CD4-positive, alpha-beta T cell treated with Interleukin-10 for 1 hour (primary cell): ENCODE measurements around the gene ST7.
A peak's percentile ranks its signal among the peaks of the same experiment; 100 is the strongest.

Source experiments
- DNase-seq: peaks from one replicate; pipeline ENCODE4 v3.0.0-alpha.2; 2020

The ST7 gene

DNA sequence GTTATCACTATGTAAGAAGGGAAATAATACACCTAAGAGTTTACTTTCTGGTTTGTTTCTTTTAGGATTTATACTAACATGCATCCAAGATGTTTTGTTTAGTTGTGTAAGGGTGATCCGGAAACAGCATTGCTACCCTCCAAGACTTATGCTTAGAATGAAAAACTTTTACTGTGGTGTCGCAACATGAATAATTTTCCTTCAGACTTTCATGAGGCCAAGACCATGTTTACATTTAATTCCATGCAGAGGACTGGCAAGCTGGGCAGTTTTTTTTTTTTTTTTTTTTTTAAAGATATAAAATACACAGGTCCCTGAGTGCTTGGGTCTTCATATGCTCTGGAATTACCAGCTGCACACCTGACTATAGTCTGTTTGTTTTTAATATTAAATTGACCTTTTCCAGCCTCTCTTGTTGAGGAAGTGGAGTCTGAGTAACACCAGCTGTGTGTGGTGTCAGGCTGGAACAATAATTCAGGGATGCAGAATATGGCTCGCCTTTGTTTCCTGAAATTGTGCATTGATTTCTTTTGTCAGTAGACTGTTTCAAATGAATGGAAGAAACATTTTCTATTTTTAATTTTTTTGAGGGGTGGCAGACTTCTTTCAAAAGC lies 81.7 kb downstream of the ST7 start:
- no peak for DNase-seq

DNA sequence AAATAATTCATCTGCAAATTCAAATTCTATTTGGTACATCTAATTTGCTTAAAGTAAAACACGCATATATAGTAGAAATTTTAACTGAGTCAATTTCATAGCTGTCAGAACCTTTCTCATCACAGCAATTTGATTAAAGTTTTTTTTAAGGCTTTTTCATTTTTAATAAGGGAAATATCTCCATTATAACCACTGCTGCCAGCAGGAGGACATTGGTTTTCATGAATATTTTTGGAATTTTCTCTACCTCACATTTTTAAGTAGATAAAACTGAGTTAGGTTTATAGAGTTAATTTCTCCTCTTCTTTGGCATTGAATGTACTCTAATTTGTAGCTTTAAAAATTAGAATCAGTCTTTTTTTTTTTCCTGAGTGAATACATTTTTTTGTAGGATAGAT lies 82.2 kb downstream of the ST7 start:
- no peak for DNase-seq

DNA sequence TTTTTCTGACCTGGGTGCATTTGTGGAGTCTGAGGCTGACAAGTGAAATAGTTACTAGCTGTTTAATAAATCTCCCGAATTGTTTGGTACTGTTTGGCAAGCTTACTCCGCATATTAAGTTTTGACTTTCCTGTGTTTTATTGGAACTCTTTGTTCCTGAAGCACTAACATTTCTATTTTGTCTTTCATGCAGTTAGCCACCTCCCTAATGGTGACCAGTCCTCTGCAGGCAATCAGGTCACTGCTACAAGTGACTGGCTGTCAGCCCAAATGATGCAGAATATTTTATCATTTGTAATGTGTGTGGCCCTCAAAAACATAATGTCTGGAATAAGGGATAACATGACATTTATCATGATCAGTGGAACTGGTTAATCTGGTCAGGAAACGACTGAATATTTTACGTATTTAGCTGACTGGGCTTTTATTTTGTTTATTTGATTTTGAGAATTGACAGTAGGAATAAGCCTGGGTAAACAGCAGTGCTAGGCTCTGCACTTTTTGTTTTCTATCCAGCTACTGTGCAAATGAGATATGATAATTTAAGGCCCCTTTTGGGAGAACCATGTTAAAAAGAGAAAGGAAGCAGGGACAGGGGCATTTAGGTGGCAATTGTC lies 82.9 kb downstream of the ST7 start:
- no peak for DNase-seq

DNA sequence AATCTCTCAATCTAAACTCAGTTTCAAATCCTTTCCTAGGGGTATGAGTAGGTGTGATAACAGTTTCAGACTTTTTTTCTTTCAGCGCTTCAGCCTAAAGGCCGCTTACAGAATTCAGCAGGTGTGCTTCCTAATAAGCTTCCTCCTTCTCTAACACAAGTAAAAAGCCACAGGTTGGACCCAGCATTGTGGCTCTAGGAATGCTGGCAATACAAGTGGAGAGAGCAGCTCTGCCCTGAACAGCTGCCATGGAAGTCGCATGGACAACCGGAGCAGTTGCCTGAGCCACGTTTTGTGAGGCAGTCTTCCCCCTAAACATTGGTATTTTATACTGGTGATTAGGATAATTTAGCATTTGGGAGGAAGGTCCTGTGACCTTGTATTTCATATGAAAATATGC lies 83.5 kb downstream of the ST7 start:
- DNase-seq = no peak

DNA sequence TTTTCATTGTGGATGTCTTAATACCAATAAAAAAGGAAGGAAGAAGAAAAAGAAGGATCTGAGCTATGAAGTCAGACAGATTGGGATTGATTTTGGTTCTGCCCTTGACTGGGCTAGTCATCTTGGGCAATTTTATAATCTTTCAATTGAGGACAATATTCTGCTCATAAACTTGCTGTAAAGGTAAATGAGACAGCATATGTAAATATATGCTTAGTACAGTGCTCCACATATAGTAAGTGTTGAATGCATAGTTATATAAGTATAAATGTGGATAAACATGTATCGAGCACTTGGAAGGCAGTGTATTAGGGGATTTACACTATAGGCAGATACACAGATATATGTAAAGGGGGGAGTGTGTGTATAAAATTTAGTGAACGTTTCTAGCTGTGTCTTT lies 85.1 kb downstream of the ST7 start:
- DNase-seq = no peak

DNA sequence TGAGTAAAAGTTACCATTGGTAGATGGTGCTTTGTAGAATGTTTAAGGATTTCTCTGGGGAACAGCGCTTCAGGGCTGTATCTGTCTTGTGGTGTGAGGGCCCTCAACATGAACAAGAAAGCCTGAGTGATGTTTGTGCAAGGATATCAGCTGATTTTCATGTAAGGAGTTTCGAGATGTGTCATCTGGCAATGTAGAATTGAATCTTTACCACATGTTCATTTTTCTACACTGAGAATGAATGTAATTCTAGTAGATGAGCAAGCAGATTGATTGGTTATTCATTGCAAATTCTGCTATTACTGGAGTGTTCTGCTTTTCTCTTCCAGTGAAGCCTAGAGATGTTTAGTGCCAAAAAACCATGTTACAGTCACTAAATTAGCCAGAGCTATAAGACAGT lies 87.7 kb downstream of the ST7 start:
- no peak for DNase-seq

- DNase-seq = no peak
Observed at GRCh38 chr7:117041822-117042221, 88.5 kb downstream of the ST7 start.

DNA sequence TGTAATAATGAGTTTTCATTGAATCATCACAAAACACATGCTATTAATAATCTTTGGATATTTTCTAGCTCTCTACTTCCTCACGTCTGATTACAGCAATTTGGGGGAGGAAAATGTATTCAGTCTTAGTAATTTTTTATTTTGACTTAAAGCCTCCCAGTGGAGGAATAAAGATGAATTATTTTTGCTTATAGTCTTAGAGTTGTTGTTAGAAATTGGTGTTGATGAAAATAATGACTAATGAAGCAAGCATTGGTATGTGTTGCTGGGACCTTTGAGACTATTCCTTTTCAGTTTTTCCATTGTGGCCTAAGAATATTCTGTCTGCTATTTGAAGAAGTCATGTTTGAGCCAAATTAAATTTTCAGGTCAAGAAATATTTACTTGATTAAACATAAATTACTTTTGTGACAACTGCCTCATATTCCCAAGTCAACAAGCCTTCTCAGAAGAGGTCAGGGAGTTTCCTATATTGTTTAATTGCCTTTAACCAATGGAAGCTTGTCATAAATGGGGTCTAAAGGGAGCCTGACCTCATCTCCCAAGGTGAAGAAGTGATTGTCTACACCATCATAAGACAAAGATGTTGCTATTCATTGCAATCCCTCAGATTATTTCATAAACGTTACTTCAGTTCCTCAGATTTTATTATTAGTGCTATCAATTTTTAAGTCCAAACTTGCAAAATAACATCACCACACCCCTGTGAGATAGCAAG lies 90.0 kb downstream of the ST7 start:
- no peak for DNase-seq

DNA sequence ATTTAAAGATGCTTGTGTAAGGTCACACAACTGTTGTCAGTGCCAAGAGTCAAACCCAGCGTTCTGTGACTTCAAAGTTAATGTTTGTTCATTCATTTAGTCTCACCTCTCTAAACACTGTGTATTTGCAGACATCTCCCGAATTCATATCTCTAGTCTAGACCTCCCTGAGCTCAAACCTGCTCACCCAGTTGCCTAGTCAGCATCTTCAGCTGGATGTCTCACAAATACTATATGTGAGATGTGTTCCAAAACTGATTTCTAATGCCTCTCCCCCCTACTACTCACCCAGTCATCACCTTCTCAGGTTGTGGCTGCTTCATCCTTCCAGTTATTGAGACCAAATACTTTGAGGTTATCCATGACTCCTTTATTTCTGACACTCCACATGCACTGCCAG lies 91.4 kb downstream of the ST7 start:
- DNase-seq = no peak

- DNase-seq = no peak
Observed at GRCh38 chr7:117045927-117046710, 92.8 kb downstream of the ST7 start.

DNA sequence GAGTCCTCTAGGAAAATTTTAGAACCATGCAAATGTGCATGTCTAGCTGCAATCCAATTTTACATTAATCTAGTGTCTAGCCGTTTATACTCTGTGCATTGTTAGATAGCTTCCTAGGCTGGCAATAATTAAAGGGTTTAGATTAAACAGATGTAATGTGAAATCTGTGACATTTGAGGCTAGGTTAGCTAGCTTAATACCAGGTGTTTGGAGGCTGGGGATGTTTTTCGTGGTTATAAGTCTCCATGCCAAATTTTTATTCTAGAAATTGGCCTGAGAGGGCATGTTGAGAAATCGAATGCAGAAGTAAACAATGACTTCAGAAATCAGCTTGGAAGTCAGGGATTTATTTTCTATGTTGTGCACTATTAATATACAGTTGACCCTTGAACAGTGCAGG lies 94.2 kb downstream of the ST7 start:
- no peak for DNase-seq

GRCh38 chr7:117048114-117048866 lies 95.0 kb downstream of the ST7 start:
- DNase-seq = peak; percentile 15

GRCh38 chr7:117048882-117049281 lies 95.6 kb downstream of the ST7 start:
- DNase-seq = no peak

DNA sequence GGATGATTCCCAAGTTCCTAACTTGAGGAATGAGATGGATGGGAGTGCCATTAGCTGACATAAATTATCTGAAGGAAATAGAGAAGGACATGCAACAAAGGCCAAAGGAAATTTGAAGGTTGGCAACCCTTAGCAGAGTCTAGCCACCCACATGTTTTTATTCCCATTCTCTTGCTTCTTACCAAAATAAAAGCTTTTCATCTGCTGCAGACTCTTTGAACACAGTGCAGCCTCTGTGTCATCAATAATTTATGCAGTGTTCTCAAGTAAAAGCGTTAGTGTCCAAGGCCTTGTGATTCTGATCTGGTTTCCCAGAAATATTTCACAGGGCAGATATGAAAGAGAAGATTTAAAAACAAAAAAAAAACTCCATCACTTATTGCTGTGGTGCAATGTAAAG lies 98.5 kb downstream of the ST7 start:
- no peak for DNase-seq

- no peak for DNase-seq
Observed at GRCh38 chr7:117053432-117053831, 100.1 kb downstream of the ST7 start.

GRCh38 chr7:117061751-117062150 lies 108.5 kb downstream of the ST7 start:
- DNase-seq = no peak

- no peak for DNase-seq
Observed at GRCh38 chr7:117062300-117062699, 109.0 kb downstream of the ST7 start.

- no peak for DNase-seq
Observed at GRCh38 chr7:117064688-117065087, 111.4 kb downstream of the ST7 start.

DNA sequence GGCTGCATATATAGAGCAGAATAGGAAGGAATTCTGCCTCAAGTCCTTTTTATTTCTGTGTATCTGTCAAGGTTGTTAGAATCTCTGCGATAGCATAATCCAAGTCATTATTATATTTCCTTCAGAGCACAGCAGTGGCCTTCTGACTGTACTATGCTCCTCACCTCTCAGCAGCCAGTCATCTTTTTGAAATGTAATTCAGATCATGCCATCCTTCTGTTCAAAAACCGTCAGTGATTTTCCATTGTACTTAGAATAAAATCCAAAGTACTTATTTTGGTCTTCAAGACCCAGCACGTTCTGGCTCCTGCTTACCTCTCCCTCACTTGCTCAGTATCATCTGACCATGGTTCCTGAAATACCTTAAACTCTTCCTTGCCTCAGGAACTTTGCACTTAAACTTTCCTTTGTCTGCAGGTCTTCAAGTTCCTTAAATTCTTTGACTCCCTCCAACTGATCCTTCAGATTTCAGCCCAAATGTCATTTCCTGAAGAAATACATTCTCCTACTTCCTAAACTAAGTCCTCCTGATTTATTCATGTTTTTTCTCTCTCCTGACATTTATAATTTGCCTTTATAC lies 112.4 kb downstream of the ST7 start:
- no peak for DNase-seq

DNA sequence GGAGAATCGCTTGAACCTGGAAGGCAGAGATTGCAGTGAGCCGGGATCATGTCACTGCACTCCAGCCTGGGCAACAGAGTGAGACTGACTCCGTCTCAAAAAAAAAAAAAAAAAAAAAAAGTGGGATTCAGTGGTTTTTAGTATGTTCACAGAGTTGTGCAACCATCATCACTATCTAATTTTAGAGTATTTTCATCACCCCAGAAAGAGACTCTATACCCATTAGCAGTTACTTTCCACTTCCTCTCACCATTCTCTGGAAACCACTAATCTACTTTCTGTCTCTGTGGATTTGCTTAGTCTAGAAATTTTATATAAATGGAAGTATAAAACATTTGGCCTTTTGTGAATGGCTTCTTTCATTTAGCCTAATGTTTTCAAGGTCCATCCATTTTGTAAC lies 113.4 kb downstream of the ST7 start:
- no peak for DNase-seq

GRCh38 chr7:117067340-117067739 lies 114.0 kb downstream of the ST7 start:
- DNase-seq = no peak

- peak; percentile 15 for DNase-seq
Observed at GRCh38 chr7:117068511-117069145, 115.3 kb downstream of the ST7 start.
